Measurements from ENCODE around the gene RAB4B. TPM values are rescaled to one million over a fixed set of nuclear protein-coding genes. Genes with fewer than 3 reads are reported as not detected.
"Not testable (repeated sequence)": the region's sequence is repeated elsewhere in the genome, so short reads cannot be mapped to it uniquely, and the experiment has no call there.

The RAB4B gene
- total RNA-seq, 1 experiment from 2014 or later: 20.8 TPM

GRCh38 chr19:40812571-40812970 lies 34.5 kb downstream of the RAB4B start:
- DNase-seq (ENCODE audit: low spot score); in situ Hi-C loops (cut with HindIII; ENCODE audit: low sequenced_read_pairs): not testable (repeated sequence)

GRCh38 chr19:40813182-40813581 lies 35.1 kb downstream of the RAB4B start:
- no peak for DNase-seq (ENCODE audit: low spot score)
- in situ Hi-C loops (cut with HindIII; ENCODE audit: low sequenced_read_pairs): no loop called here

GRCh38 chr19:40815223-40815622 lies 37.2 kb downstream of the RAB4B start:
- no peak for DNase-seq (ENCODE audit: low spot score)
- in situ Hi-C loops (cut with HindIII; ENCODE audit: low sequenced_read_pairs): no loop called here

DNA sequence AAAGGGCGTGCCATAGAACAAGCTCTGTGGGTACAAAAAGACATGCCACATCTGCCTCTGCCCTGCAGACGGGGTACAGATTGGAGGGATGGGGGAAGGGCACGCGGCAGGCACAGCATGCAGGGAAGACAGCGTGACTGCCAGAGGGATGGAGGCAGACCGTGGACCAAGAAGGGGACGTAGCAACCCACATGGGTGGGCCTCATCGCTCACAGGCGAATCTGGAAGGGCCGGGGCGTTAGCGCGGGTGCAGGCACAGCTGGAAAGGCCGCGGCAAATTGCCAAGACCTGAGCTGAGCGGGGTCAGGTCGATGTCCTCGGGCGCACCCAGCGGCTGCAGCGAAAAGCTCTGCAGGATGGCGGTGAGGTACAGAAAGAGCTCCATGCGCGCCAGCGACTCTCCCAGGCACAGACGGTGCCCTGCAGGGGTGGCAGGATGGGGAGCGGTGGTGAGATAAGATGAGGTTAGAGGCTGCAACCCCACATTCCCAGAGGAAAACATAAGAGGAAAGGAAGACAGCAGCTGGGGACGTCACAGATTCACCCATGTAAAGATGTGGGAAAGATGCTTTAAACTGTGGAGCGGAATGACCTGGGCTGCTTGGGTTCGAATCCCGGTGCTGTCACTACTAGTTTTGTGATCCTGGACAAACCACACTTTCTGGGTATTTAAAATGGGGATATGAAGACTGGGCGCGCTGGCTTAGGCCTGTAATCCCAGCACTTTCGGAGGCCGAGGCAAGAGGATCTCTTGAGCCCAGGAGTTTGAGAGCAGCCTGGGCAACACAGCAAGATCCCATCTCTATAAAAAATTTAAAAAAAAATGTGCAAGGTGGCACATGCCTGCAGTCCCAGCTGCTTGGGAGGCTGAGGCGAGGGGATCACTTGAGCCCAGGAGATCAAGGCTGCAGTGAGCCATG lies 40.7 kb downstream of the RAB4B start:
- DNase-seq (ENCODE audit: low spot score): peak; percentile 49
- in situ Hi-C loops (cut with HindIII; ENCODE audit: low sequenced_read_pairs): not testable (repeated sequence)

DNA sequence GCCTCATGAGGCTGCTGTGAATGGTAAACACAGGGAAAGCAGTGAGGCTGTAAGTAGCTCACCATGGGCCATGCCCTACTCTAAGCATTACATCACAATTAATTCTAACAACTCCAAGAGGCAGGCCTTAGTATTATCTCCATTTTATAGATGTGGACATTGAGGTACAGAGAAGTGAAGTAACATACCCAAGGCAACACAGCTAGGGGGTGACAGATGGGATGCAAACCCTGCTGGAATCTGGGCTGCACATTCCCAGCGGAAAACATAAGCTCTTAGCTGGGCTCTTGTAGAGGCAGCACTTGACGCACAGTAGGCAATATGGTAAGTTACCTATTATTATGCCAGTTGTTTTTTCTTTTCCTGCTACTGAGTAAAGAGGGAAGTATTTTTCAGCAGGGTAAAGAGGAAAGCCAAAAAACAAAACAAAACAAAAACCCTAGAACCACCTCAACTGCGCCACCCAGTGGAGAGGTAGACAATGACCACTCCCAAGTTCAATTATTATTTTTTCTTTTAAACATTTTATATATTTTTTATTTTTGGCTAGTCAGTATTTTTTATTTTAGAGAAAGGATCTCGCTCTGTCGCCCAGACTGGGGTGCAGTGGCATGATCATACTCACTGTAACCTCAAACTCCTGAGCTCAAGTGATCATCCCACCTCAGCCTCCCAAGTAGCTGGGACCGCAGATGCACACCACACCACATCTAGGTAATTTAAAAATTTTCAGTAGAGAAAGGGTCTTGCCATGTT lies 41.6 kb downstream of the RAB4B start:
- peak; percentile 65 for DNase-seq (ENCODE audit: low spot score)
- in situ Hi-C loops (cut with HindIII; ENCODE audit: low sequenced_read_pairs): not testable (repeated sequence)

- in situ Hi-C loops (cut with HindIII; ENCODE audit: low sequenced_read_pairs): no loop called here
Measured at GRCh38 chr19:40822161-40822560, 44.1 kb downstream of the RAB4B start.

DNA sequence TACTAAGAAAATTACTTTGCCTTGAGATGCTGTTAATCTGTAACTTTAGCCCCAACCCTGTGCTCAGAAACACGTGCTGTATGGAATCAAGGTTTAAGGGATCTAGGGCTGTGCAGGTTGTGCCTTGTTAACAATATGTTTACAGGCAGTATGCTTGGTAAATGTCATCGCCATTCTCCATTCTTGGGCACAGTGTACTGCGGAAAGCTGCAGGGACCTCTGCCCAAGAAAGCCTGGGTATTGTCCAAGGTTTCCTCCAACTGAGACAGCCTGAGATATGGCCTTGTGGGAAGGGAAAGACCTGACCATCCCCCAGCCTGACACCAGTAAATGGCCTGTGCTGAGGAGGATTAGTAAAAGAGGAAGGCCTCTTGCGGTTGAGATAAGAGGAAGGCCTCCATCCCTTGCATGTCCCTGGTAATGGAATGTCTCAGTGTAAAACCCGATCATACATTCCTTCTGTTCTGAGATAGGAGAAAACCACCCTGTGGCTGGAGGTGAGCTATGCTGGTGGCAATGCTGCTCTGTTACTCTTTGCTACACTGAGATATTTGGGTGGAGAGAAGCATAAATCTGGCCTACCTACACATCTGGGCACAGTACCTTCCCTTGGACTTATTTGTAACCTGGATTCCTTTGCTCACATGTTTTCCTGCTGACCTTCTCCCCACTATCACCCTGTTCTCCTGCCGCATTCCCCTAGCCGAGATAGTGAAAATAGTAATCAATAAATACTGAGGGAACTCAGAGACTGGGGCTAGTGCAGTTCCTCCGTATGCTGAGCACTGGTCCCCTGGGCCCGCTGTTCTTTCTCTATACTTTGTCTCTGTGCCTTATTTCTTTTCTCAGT lies 44.9 kb downstream of the RAB4B start:
- DNase-seq (ENCODE audit: low spot score): peak; percentile 25
- in situ Hi-C loops (cut with HindIII; ENCODE audit: low sequenced_read_pairs): not testable (repeated sequence)

More at GRCh38 chr19:40822161-40822560, 44.1 kb downstream of the RAB4B start:
- DNase-seq (ENCODE audit: low spot score): no peak

DNA sequence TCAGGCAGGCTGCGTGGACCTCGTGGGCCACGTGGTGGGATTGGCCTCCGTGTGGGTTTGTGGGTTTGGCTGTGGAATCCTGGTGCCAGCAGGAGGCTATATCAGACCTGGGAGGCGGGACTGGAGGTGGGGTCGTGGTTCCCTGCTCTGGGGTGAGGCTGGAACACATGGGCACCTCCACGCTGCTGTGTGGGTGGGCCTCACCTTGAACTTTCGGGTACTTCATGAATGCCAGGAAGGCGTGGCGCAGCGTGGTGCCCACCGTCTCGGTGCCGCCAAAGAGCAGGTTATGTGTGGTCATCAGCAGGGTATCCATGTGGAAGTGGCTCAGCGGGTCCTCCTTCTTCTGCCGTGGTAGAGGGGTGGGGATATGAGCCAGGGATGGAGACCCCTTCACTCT lies 46.9 kb downstream of the RAB4B start:
- in situ Hi-C loops (cut with HindIII; ENCODE audit: low sequenced_read_pairs); DNase-seq (ENCODE audit: low spot score): not testable (repeated sequence)

GRCh38 chr19:40825460-40826095 lies 47.5 kb downstream of the RAB4B start:
- in situ Hi-C loops (cut with HindIII; ENCODE audit: low sequenced_read_pairs); DNase-seq (ENCODE audit: low spot score): not testable (repeated sequence)

GRCh38 chr19:40826312-40826698 lies 48.3 kb downstream of the RAB4B start:
- DNase-seq (ENCODE audit: low spot score); in situ Hi-C loops (cut with HindIII; ENCODE audit: low sequenced_read_pairs): not testable (repeated sequence)

DNA sequence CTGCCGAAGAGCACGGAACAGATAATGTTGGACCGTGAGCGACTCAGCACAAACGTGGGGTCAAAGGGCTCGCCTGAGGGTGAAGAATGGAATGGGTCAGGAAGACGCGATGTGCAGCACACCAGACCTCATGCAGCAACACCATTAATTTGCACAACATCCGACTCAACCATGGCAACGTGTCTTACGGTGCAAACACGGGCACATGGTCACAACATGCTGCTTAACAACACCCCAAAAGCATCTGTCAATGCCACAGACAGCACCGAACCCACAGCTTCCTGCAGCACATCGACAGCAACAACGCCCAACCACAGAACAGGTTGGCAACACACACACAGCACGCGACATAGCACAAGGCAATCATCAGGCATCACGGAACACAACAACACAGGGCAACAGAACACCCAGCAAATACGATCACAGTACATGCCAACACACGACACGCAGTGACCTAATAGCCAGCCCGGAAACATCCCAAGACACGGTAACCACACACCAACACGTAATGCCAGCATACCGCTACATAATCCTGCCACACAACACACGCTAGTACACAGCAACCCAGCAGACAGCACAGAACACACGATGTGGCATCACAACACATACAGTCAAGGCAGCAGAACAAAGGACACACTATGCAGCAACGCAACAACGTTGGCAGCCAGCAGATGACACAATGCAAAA lies 48.8 kb downstream of the RAB4B start:
- DNase-seq (ENCODE audit: low spot score); in situ Hi-C loops (cut with HindIII; ENCODE audit: low sequenced_read_pairs): not testable (repeated sequence)

DNA sequence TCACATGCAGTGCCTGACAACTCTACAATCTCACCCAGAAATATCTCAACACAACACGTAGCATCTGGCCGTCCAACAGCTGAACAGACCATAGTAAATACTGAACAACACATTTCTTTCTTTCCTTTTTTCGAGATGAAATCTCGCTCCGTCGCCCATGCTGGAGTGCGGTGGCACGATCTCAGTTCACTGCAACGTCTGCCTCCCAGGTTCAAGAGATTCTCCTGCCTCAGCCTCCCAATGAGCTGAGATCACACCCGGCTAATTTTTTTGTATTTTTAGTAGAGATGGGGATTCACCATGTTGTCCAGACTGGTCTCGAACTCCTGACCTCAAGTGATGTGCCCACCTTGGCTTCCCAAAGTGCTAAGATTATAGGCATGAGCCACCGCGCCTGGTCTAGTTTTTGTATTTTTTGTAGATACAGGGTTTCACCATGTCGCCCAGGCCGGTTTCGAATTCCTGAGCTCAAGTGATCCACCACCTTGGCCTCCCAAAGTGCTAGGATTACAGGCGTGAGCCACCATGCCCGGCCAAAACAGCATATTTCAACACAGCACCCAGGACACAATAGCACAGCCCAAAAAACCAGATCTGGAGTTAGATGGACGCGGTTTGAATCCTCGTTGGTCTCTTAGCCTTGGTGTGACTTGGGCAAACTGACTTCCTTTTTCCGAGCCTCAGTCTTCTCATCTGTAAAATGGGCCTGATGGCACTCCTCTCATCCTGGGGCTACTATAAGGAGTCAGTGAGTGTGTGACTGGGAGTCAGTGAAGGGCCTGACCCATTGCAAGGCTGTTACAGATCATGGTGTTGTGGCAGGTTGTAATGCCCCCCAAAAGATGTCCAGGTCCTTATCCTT lies 49.6 kb downstream of the RAB4B start:
- no peak for DNase-seq (ENCODE audit: low spot score)
- in situ Hi-C loops (cut with HindIII; ENCODE audit: low sequenced_read_pairs): no loop called here

DNA sequence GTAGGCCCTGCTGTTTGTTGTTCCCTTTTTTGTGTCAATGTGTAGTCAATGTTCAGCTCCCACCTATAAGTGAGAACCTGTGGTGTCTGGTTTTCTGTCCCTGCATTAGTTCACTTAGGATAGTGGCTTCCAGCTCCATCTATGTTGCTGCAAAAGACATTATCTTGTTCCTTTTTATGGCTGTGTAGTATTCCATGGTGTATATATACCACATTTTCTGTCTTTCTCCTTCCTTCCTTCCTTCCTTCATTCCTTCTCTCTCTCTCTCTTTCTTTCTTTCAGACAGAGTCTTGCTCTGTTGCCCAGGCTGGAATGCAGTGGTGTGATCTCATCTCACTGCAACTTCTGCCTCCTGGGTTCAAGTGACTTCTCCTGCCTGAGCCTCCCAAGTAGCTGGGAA lies 51.2 kb downstream of the RAB4B start:
- in situ Hi-C loops (cut with HindIII; ENCODE audit: low sequenced_read_pairs): no loop called here

DNA sequence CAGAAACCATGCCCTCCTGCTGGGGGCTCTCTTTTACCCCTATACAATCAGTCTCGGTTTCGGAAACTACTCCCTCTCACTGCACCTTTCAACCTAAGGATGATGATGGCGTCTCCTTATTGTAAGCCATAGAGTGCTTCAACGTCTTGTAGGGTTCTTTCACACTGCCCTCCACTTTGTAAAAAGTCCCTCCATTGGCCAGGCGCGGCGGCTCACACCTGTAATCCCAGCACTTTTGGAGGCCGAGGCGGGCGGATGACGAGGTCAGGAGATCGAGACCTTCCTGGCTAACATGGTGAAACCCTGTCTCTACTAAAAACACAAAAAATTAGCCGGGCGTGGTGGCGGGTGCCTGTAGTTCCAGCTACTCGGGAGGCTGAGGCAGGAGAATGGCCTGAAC lies 52.7 kb downstream of the RAB4B start:
- in situ Hi-C loops (cut with HindIII; ENCODE audit: low sequenced_read_pairs); DNase-seq (ENCODE audit: low spot score): not testable (repeated sequence)

More for the DNA sequence above, 51.2 kb downstream of the RAB4B start:
- DNase-seq (ENCODE audit: low spot score): no peak

DNA sequence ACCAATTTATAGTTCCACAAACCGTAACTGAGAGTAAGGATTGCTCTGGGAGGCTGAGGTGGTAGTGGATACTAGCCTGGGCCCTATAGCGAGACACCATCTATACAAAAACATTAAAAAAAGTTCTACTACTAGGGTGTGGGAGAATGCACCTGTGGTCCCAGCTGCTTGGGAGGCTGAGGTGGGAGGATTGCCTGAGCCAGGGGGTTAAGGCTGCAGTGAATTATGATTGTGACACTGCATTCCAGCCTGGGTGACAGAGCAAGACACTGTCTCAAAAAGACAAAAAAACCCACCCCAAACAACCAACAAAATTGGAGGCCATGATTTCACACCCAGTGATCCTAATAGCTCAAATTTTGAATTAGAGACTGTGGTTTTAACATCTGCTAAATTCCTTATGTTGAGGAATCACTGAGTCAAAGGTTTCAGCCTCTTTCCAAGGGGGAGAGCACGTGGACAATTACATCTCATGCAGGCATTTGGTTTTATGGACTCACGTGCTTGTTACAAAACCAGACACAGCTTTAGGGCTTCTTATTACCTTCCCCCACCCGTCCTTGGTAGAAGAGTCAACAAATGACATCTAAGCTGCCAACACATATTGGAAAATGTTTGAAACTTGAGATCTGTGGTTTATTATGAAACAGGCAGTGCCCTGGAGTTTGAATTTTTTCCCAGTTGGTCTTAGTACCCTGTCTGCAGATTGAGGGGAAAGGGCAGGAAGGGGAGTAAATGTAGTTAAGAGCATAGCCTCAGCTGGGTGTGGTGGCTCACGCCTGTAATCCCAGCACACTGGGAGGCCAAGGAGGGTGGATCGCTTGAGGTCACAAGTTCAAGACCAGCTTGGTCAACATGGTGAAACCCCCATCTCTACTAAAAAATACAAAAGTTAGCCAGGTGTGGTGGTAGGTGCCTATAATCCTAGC lies 53.7 kb downstream of the RAB4B start:
- in situ Hi-C loops (cut with HindIII; ENCODE audit: low sequenced_read_pairs): no loop called here
- no peak for DNase-seq (ENCODE audit: low spot score)

DNA sequence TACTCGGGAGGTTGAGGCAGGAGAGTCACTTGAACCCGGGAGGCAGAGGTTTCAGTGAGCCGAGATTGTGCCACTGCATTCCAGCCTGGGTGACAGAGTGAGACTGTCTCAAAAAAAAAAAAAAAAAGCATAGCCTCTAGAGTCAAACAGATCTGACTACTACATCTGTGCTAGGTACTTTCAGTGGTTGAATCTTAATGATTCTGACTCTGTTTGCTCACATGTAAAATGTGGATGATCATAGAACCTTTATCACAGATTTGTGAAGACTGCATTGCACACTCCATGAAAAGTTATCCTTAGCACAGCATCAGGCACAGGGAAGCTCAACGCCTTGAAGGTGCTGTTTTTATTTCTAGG lies 54.4 kb downstream of the RAB4B start:
- DNase-seq (ENCODE audit: low spot score); in situ Hi-C loops (cut with HindIII; ENCODE audit: low sequenced_read_pairs): not testable (repeated sequence)
